Measurements from ENCODE around the gene SLC39A5. TPM values are rescaled to one million over a fixed set of nuclear protein-coding genes. Genes with fewer than 3 reads are reported as not detected.
"Not testable (repeated sequence)": the region's sequence is repeated elsewhere in the genome, so short reads cannot be mapped to it uniquely, and the experiment has no call there.

Gene SLC39A5
- total and polyA plus RNA-seq, 2 donors from 2014 or later = 5.1 to 164 TPM

DNA sequence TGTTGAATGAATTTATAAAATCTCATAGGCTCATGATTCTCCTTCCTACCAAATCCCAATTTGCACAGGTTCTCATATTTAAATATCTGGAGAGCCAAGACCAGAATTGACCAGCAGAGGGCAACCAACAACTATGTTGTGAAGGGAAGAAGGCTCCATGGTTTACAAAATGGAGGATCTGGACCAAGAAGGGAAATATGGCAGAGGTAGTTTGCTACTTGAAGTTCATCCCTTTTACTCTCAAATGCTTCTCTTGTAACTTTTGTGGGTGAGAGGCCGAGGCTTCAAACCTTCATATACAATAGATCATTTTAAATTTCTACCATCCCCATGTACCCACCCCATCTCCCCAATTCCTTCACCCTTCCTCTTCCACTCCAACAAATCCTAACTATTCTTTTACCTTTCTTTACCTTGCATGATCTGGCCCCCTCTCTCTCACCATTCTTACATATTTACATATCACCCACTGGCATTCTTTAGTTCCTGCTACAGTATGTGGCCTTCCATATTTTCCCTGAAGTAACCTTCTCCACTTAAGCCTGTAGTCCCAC, 36.7 kb upstream of the SLC39A5 start:
- peaks cover 0 to 11% (median 5%) of the 10 kb centered on the region in 3 donors for H3K4me1 ChIP-seq (ENCODE audit: control insufficient read depth in 2 of 3, insufficient read depth in 2 of 3, low read depth in 1 of 3, low read length in 3 of 3)
- no peak overlapping the region for H3K9ac ChIP-seq (ENCODE audit: low read length in 3 of 3)
- no peaks in the 10 kb centered on the region for H3K27me3 ChIP-seq (ENCODE audit: control insufficient read depth, insufficient read depth, low read length)
- FAIRE-seq = peak; percentile 88
- intact Hi-C loops (cut with DNase I) = no loop called here
- H3K4me3 ChIP-seq (ENCODE audit: low read length in 3 of 3) = peak overlapping the region in 2 of 3 donors; percentile 2 to 33
- no peaks in the 10 kb centered on the region for H3K9me3 ChIP-seq (ENCODE audit: control insufficient read depth in 2 of 3, insufficient read depth in 1 of 3, low read length in 3 of 3)
- no peak overlapping the region for H3K27ac ChIP-seq (ENCODE audit: low read depth in 2 of 2, low read length in 2 of 2)
- DNase-seq = peak in 4 of 5 donors; percentile 68 to 95 (median 87)
- TF ChIP-seq, protein P1, sequence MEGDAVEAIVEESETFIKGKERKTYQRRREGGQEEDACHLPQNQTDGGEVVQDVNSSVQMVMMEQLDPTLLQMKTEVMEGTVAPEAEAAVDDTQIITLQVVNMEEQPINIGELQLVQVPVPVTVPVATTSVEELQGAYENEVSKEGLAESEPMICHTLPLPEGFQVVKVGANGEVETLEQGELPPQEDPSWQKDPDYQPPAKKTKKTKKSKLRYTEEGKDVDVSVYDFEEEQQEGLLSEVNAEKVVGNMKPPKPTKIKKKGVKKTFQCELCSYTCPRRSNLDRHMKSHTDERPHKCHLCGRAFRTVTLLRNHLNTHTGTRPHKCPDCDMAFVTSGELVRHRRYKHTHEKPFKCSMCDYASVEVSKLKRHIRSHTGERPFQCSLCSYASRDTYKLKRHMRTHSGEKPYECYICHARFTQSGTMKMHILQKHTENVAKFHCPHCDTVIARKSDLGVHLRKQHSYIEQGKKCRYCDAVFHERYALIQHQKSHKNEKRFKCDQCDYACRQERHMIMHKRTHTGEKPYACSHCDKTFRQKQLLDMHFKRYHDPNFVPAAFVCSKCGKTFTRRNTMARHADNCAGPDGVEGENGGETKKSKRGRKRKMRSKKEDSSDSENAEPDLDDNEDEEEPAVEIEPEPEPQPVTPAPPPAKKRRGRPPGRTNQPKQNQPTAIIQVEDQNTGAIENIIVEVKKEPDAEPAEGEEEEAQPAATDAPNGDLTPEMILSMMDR (IDR thresholded peaks at IDR 0.05; ENCODE audit: borderline replicate concordance, extremely low read depth, insufficient read depth) = peak; percentile 75
- no peaks in the 10 kb centered on the region for H3K36me3 ChIP-seq (ENCODE audit: control insufficient read depth in 2 of 3, insufficient read depth in 3 of 3, low read length in 3 of 3)

DNA sequence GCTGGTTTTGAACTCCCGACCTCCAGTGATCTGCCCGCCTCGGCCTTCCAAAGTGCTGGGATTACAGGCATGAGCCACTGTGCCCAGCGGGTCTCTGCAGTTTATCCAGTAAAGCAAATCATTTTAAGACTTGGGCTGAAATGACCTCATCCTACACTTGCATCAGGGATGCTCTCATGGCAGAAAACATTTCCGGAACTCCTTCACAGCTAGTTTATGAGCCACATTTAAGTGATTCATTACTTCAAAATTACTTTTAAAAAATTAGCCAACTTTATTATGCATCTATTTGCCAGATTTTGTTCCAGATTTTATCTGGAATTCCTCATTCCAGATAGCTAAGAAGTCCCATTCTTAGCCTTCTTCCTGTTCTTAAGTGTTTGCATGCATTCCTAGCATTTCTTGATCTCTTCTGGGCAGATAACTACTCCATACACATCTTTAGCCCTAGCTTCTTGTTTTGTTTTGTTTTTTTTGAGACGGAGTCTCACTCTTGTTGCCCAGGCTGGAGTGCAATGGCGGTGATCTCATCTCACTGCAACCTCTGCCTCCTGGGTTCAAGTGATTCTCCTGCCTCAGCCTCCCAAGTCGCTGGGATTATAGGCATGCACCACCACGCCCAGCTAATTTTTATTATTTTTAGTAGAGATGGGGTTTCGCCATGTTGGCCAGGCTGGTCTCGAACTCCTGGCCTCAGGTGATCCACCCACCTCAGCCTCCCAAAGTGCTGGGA, 32.9 kb upstream of the SLC39A5 start:
- FAIRE-seq; H3K27me3 ChIP-seq (ENCODE audit: control insufficient read depth, insufficient read depth, low read length); H3K4me3 ChIP-seq (ENCODE audit: low read length in 3 of 3); H3K36me3 ChIP-seq (ENCODE audit: control insufficient read depth in 2 of 3, insufficient read depth in 3 of 3, low read length in 3 of 3); H3K27ac ChIP-seq (ENCODE audit: low read depth in 2 of 2, low read length in 2 of 2); H3K4me1 ChIP-seq (ENCODE audit: control insufficient read depth in 2 of 3, insufficient read depth in 2 of 3, low read depth in 1 of 3, low read length in 3 of 3); H3K9me3 ChIP-seq (ENCODE audit: control insufficient read depth in 2 of 3, insufficient read depth in 1 of 3, low read length in 3 of 3); H3K9ac ChIP-seq (ENCODE audit: low read length in 3 of 3); intact Hi-C loops (cut with DNase I): not testable (repeated sequence)
- peak in 2 of 5 donors; percentile 29 to 65 for DNase-seq

DNA sequence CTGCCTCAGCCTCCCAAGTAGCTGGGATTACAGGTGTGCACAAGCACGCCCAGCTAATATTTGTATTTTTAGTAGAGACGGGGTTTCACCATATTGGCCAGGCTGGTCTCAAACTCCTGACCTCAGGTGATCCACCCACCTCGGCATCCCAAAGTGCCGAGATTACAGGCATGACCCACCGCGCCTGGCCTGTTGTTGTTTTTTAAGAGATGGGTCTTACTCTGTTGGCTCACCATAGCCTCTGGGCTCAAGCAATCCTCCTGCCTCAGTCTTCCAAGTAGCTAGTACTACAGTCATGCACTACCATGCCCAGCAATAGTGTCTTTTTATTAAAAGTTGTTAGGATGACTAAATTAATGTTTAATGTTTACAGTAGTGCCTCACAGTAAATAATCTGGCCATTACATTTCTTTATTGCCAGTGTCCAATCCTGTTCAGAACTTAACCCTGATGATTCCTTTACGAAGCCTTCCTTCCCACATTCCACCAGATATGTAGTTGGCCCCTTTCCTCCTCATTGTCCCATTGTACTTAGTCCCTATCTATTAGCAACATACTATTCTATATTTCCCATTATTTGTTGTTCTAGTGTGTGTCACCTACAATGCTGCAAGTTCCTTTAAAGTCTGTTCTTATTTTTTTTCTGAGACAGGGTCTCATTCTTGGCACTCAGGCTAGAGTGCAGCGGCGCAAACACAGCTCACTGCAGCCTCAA, 31.8 kb upstream of the SLC39A5 start:
- DNase-seq = no peak
- intact Hi-C loops (cut with DNase I) = no loop called here

More for the DNA sequence above, 31.8 kb upstream of the SLC39A5 start:
- H3K27me3 ChIP-seq (ENCODE audit: control insufficient read depth, insufficient read depth, low read length) = no peaks in the 10 kb centered on the region
- no peaks in the 10 kb centered on the region for H3K9me3 ChIP-seq (ENCODE audit: control insufficient read depth in 2 of 3, insufficient read depth in 1 of 3, low read length in 3 of 3)
- TF ChIP-seq, protein P1 (IDR thresholded peaks at IDR 0.05; ENCODE audit: borderline replicate concordance, extremely low read depth, insufficient read depth) = no peak
- no peak overlapping the region for H3K9ac ChIP-seq (ENCODE audit: low read length in 3 of 3)
- FAIRE-seq = no peak
- no peak overlapping the region for H3K4me3 ChIP-seq (ENCODE audit: low read length in 3 of 3)
- no peak overlapping the region for H3K27ac ChIP-seq (ENCODE audit: low read depth in 2 of 2, low read length in 2 of 2)
- no peaks in the 10 kb centered on the region for H3K36me3 ChIP-seq (ENCODE audit: control insufficient read depth in 2 of 3, insufficient read depth in 3 of 3, low read length in 3 of 3)
- H3K4me1 ChIP-seq (ENCODE audit: control insufficient read depth in 2 of 3, insufficient read depth in 2 of 3, low read depth in 1 of 3, low read length in 3 of 3) = no peaks in the 10 kb centered on the region
